Gastroesophageal sphincter (tissue), 4 donors: ENCODE data around the gene HTR3B. TPM values are rescaled to one million over a fixed set of nuclear protein-coding genes. Genes with fewer than 3 reads are reported as not detected.

ENCODE experiments used
- ATAC-seq: fragments of 150-250 bp; one replicate; pipeline ENCODE4 v1.9.1; 2016; ENCODE audit warnings: mild to moderate bottlenecking, moderate library complexity
- H3K27ac ChIP-seq, 4 donors: fragments of 200-600 bp; sonication (generic) in 3 of 4; 1 replicate in 3 of 4; 2 replicates in 1 of 4; pipeline ENCODE4 v1.5.1; 2016 to 2019
- H3K27me3 ChIP-seq: fragments of 200-600 bp; sonication (generic); one replicate; pipeline ENCODE4 v1.5.1; 2019
- H3K36me3 ChIP-seq, 2 donors: fragments of 200-600 bp; sonication (generic); one replicate each; pipeline ENCODE4 v1.5.1; 2019; ENCODE audit warnings: control low read depth in 1 of 2
- H3K4me1 ChIP-seq, 3 donors: fragments of 200-600 bp; sonication (generic); 1 replicate in 2 of 3; 2 replicates in 1 of 3; pipeline ENCODE4 v1.5.1; 2016 to 2019; ENCODE audit warnings: control low read depth in 2 of 3
- H3K4me3 ChIP-seq, 2 donors: fragments of 200-600 bp; sonication (generic); one replicate each; pipeline ENCODE4 v1.5.1; 2019; ENCODE audit warnings: mild to moderate bottlenecking in 1 of 2, moderate library complexity in 1 of 2
- H3K9me3 ChIP-seq, 3 donors: fragments of 200-600 bp; sonication (generic); one replicate each; pipeline ENCODE4 v1.5.1; 2017 to 2019; ENCODE audit warnings: control low read depth in 2 of 3
- CTCF ChIP-seq, 4 experiments: fragments of 200-600 bp in 2 of 4; fragments of 450-650 bp in 2 of 4; sonication (generic) in 1 of 4; IDR thresholded peaks; one replicate each; pipeline ENCODE4 v1.5.1; 2017 to 2019; ENCODE audit warnings: antibody characterized with exemption in 4 of 4, mild to moderate bottlenecking in 2 of 4, moderate library complexity in 2 of 4
- EP300 ChIP-seq: sonication (generic); formaldehyde crosslinking; IDR thresholded peaks from one replicate; pipeline ENCODE4 v1.6.1; 2017; ENCODE audit warnings: antibody characterized with exemption, mild to moderate bottlenecking
- POLR2A ChIP-seq, 2 donors: fragments of 450-650 bp; IDR thresholded peaks; one replicate each; pipeline ENCODE4 v1.6.1; 2017; ENCODE audit warnings: antibody characterized with exemption in 2 of 2, mild to moderate bottlenecking in 2 of 2, moderate library complexity in 1 of 2
- POLR2AphosphoS5 ChIP-seq: sonication (generic); formaldehyde crosslinking; IDR thresholded peaks from one replicate; pipeline ENCODE4 v1.6.1; 2017; ENCODE audit warnings: antibody characterized with exemption
- WGBS, 2 donors: methylation state at CpG; one replicate each; pipeline ENCODE4 v1.1.5; 2018; ENCODE audit warnings: low coverage in 1 of 2; 5-methylcytosine and 5-hydroxymethylcytosine counted together
- total RNA-seq, 4 donors: library from RNA; depleted of rRNA; stranded (reverse); fragments of >200 nt; gene quantifications; one replicate each; pipeline ENCODE4 v1.1.0, GENCODE V29; 2016

Gene HTR3B
- total RNA-seq, 4 donors from 2014 or later, result not detected

DNA sequence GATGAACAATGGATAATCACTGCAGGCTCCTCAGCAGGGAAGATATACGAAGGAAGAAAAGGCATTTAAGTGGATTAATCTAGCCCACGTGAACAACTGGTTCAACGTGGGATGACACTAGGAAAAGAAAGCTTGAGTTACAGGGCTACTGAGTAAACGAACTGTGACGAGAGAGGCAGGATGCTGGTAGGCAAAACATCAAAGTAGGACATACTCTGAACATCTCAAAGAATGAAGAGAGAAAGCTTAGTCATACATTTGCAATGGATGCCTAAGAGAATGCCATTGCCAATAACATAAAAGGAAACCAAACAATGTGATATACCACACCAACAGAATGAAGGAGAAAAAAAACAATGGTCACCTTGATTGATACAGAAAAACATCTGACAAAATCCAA, 42.2 kb upstream of the HTR3B start:
- Histone ChIP-seq H3K36me3 (peaks cover 0 to 6% of the 10 kb centered on the region in 2 donors), H3K27ac (no peak overlapping the region), H3K9me3 (no peaks in the 10 kb centered on the region), H3K27me3 (no peaks in the 10 kb centered on the region), H3K4me3 (no peak overlapping the region), H3K4me1 (peaks cover 0 to 5% (median 0%) of the 10 kb centered on the region in 3 donors)
- no peak for ATAC-seq
- TF ChIP-seq POLR2A (IDR thresholded peaks at IDR 0.05) (no peak), EP300 (no peak), CTCF (IDR thresholded peaks at IDR 0.05) (no peak), POLR2AphosphoS5 (no peak)
- 58 to 71% methylated on average over 5 of the region's 5 CpGs for WGBS, 2 donors

DNA sequence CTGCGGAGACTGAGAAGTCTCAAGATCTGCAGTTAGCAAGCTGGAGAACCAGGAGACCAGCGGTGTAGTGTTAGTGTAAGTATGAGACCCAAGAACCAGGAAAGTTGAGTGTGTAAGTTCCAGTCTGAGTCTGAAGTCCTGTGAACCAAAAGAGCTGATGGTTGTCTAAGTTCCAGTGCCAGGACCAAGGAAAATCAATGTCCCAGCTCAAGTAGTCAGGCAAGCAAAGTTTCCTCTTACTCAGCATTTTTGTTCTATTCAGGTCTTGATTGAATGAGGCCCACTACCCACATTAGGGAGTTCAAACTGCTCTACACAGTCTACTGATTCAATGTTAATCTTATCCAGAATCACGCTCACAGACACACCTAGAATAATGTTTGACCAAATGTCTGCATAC, 40.2 kb upstream of the HTR3B start:
- Histone ChIP-seq H3K36me3 (peaks cover 0 to 6% of the 10 kb centered on the region in 2 donors), H3K4me3 (no peak overlapping the region), H3K4me1 (peaks cover 0 to 5% (median 0%) of the 10 kb centered on the region in 3 donors), H3K27ac (no peak overlapping the region), H3K9me3 (no peaks in the 10 kb centered on the region), H3K27me3 (no peaks in the 10 kb centered on the region)
- WGBS, 2 donors, result 97 to 100% methylated on average over 2 to 3 of the region's 3 CpGs
- no peak for ATAC-seq
- no peak for TF ChIP-seq POLR2A (IDR thresholded peaks at IDR 0.05)
- TF ChIP-seq POLR2AphosphoS5, result no peak
- no peak for TF ChIP-seq CTCF (IDR thresholded peaks at IDR 0.05)
- TF ChIP-seq EP300, result no peak

DNA sequence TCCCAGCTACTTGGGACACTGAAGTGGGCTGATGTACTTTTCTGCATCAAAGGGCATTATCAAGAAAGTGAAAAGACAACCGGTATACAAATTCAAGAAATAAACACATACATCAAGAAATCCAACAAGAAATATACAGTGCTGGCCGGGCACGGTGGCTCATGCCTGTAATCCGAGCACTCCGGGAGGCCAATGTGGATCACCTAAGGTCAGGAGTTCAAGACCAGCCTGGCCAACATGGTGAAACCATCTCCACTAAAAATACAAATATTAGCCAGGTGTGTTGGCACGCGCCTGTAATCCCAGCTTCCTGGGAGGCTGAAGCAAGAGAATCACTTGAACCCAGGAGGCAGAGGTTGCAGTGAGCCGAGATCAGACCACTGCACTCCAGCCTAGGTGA, 38.7 kb upstream of the HTR3B start:
- no peak for TF ChIP-seq POLR2AphosphoS5
- no peak for TF ChIP-seq CTCF (IDR thresholded peaks at IDR 0.05)
- TF ChIP-seq POLR2A (IDR thresholded peaks at IDR 0.05), result no peak
- TF ChIP-seq EP300, result no peak
- no peak overlapping the region for H3K27ac ChIP-seq
- WGBS, 2 donors, result 86 to 89% methylated on average over 4 to 6 of the region's 8 CpGs
- ATAC-seq, result no peak
- peaks cover 0 to 6% of the 10 kb centered on the region in 2 donors for H3K36me3 ChIP-seq
- H3K4me1 ChIP-seq, result peaks cover 0 to 8% (median 0%) of the 10 kb centered on the region in 3 donors
- no peak overlapping the region for H3K4me3 ChIP-seq
- H3K27me3 ChIP-seq, result no peaks in the 10 kb centered on the region
- H3K9me3 ChIP-seq, result no peaks in the 10 kb centered on the region

DNA sequence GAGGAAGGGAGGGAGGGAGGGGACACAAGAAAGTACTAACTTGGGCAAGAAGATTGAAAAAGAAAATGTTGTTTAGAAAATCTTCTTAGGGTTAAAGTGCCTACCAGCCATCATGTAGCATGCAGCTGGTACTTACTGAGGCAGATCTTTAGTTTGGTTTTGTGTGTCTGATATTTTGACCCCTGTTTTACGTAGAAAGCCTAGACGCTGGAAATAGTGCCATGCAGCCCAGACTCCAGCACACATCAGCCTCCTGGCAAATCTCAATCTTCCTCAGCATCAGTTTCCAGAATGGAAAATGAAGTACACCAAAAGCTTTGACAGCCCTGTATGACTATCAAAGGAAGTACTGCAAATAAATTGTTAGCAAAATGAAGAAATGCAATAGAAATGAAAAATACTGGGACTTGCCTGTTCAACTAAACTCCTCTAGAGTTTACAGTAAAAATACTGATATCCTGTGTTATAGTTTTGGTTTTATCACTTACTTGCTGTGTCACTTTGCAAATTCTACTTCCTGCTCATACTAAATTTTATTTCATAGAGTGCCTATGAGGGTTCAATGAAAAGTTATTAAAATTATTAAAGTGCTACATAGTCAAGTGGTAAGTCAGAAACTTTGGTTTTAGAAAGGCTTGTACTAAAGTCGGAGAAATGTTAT, 36.6 kb upstream of the HTR3B start:
- Histone ChIP-seq H3K27ac (no peak overlapping the region), H3K9me3 (no peaks in the 10 kb centered on the region), H3K4me3 (no peak overlapping the region), H3K4me1 (peaks cover 0 to 29% (median 5%) of the 10 kb centered on the region in 3 donors), H3K36me3 (peaks cover 0 to 6% of the 10 kb centered on the region in 2 donors), H3K27me3 (no peaks in the 10 kb centered on the region)
- ATAC-seq, result no peak
- no peak for TF ChIP-seq POLR2AphosphoS5
- 81 to 83% methylated on average over 1 to 3 of the region's 3 CpGs for WGBS, 2 donors

DNA sequence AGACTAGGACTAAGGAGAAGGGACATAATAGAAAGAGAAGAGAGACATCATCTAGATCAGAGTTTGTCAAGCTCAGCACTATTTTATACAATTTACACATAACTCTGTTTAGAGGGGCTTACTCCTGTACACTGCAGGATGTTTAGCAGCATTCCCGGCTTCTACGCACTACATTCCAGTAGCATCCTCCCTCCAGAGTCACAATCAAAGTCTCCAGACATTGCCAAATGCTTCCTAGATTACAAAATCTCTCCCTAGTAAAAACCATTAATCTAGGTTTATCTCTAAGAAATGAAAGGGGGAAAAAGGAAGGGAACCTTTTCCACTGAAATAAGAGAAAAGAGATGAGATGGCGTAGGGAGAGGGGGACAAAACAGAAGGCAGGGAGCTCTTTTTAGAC, 33.3 kb upstream of the HTR3B start:
- WGBS, 2 donors, result 71 to 75% methylated on average over 3 of the region's 3 CpGs
- Histone ChIP-seq H3K4me3 (no peak overlapping the region), H3K4me1 (peaks cover 0 to 54% (median 8%) of the 10 kb centered on the region in 3 donors), H3K27ac (peak overlapping the region in 2 of 4 donors; percentile 3 to 16), H3K9me3 (no peaks in the 10 kb centered on the region), H3K27me3 (no peaks in the 10 kb centered on the region), H3K36me3 (peaks cover 0 to 6% of the 10 kb centered on the region in 2 donors)
- ATAC-seq, result no peak
- no peak for TF ChIP-seq POLR2A (IDR thresholded peaks at IDR 0.05)
- TF ChIP-seq CTCF (IDR thresholded peaks at IDR 0.05), result no peak
- TF ChIP-seq EP300, result no peak
- no peak for TF ChIP-seq POLR2AphosphoS5
